ENCODE data around the gene MKI67.

GRCh38 chr10:128097783-128098182 lies 28.4 kb downstream of the MKI67 start:
- TF ChIP-seq POLR2AphosphoS5 (IDR thresholded peaks at IDR 0.05; ENCODE audit: borderline replicate concordance, low read depth, low read length) (no peak), EZH2 (IDR thresholded peaks at IDR 0.05) (no peak), FOXP2 (optimal IDR thresholded peaks at IDR 0.05; ENCODE audit: control extremely low read depth, extremely low read length, insufficient read depth) (no peak)
